Heart left ventricle (tissue), 16 donors: ENCODE measurements around the gene SCRT2. TPM values are rescaled to one million over a fixed set of nuclear protein-coding genes. Genes with fewer than 3 reads are reported as not detected.

Source experiments
- ATAC-seq, 4 donors: fragments of 200-7000 bp; cut with Tn5 transposase; one replicate each; pipeline ENCODE4 v1.9.1; 2020 to 2022; ENCODE audit warnings: moderate library complexity in 4 of 4, mild to moderate bottlenecking in 3 of 4, moderate number of reproducible peaks in 1 of 4
- DNase-seq, 5 donors: peaks; one replicate each; pipeline ENCODE4 v3.0.0-alpha.2; 2020
- H3K27ac ChIP-seq, 12 donors: fragments of 200-600 bp; sonication (generic) in 4 of 12; one replicate each; pipeline versions ENCODE4 v1.5.0 to v1.8.0; 2016 to 2022; ENCODE audit warnings: mild to moderate bottlenecking in 2 of 12
- H3K27me3 ChIP-seq, 9 donors: fragments of 200-600 bp; sonication (generic) in 2 of 9; one replicate each; pipeline versions ENCODE4 v1.5.1 to v1.8.0; 2016 to 2022; ENCODE audit warnings: mild to moderate bottlenecking in 3 of 9
- H3K36me3 ChIP-seq, 9 donors: fragments of 200-600 bp; sonication (generic) in 2 of 9; one replicate each; pipeline versions ENCODE4 v1.5.0 to v1.8.0; 2018 to 2022; ENCODE audit warnings: mild to moderate bottlenecking in 2 of 9
- H3K4me1 ChIP-seq, 12 donors: fragments of 200-600 bp; sonication (generic) in 4 of 12; one replicate each; pipeline versions ENCODE4 v1.5.0 to v1.8.0; 2016 to 2022; ENCODE audit warnings: mild to moderate bottlenecking in 3 of 12
- H3K4me3 ChIP-seq, 12 donors: fragments of 200-600 bp; sonication (generic) in 4 of 12; one replicate each; pipeline versions ENCODE4 v1.5.0 to v1.8.0; 2017 to 2022; ENCODE audit warnings: mild to moderate bottlenecking in 9 of 12, moderate library complexity in 4 of 12
- H3K9me3 ChIP-seq, 12 donors: fragments of 200-600 bp; sonication (generic) in 4 of 12; one replicate each; pipeline versions ENCODE4 v1.5.0 to v1.8.0; 2016 to 2022; ENCODE audit warnings: mild to moderate bottlenecking in 1 of 12
- CTCF ChIP-seq, 12 donors: fragments of 200-600 bp; sonication (generic) in 4 of 12; IDR thresholded peaks; one replicate each; pipeline versions ENCODE4 v1.5.0 to v1.8.0; 2018 to 2022; ENCODE audit warnings: antibody characterized with exemption in 12 of 12, mild to moderate bottlenecking in 5 of 12
- POLR2A ChIP-seq, 2 donors: fragments of 450-650 bp; IDR thresholded peaks; one replicate each; pipeline ENCODE4 v1.6.1; 2017; ENCODE audit warnings: antibody characterized with exemption in 2 of 2, mild to moderate bottlenecking in 2 of 2, moderate library complexity in 2 of 2
- WGBS, 4 donors: extraction: QIAGEN DNeasy Blood & Tissue Kit in 2 of 4; methylation state at CpG; one replicate each; pipeline versions ENCODE4 v1.1.5 to v1.1.7; 2013 to 2018; 5-methylcytosine and 5-hydroxymethylcytosine counted together
- intact Hi-C, 10 donors: fragments of 100-400 bp; cut with DNase I; formaldehyde crosslinking; loops; one replicate each; pipeline versions ENCODE4 v1.11.1 to v1.14.2; 2022
- polyA plus RNA-seq, 2 donors: library from polyadenylated mRNA; stranded (reverse); fragments of 200-250 nt; gene quantifications; one replicate each; pipeline ENCODE4 v1.2.3, GENCODE V29; 2013
- total RNA-seq, 9 donors: library from RNA; depleted of rRNA in 2 of 9; stranded (reverse); fragments of >200 nt in 2 of 9; fragmentation: NEBNext Ultra II Directional in 3 of 9; extraction: Animal tissue kit (Norgen Biotek cat#: 25700) in 3 of 9; gene quantifications; one replicate each; pipeline versions ENCODE4 v1.1.0 to v1.2.4, GENCODE V29; 2016 to 2023
- donor health status: ischemic (EF 13 %, LVEDD 7.1; RV severe dilation, severe dysfunction).
- donor health status: healthy with polysubstance abuse.
- donor health status: DM: no; HTN: yes; CAD: no.
- donor health status: DM: no; HTN: no; CAD: no.
- donor health status: ischemic (EF 25% LVEDD 6.9; RV normal size, moderate dysfunction).
- donor health status: ischemic (EF 25% LVEDD 5.7; RV mildly dilated, moderate dysfunction).
- donor health status: healthy.
- donor health status: DM: yes; HTN: yes; CAD: no.
- donor health status: ischemic (EF 35%, LVEDD 5.7; RV mildly dilated, moderate dysfunction).
- donor health status: nonischemic (EF 11% LVEDD 7.7; RV severe dilation, severe dysfunction).
- donor health status: DM: yes; HTN: yes; CAD: no.
- donor health status: PGD.
- donor health status: ischemic (EF 29% LVEDD 5.4; RV normal size, mild dysfunction).
- donor health status: nonischemic (EF 23%, LVEDD 6.1; RV moderate dilation, normal function).

The SCRT2 gene
- total and polyA plus RNA-seq, 11 donors = not detected

- Histone ChIP-seq H3K4me1 (peaks cover 0 to 5% (median 0%) of the 10 kb centered on the region in 12 donors), H3K4me3 (no peak overlapping the region), H3K36me3 (no peaks in the 10 kb centered on the region), H3K9me3 (no peaks in the 10 kb centered on the region), H3K27ac (no peak overlapping the region), H3K27me3 (no peaks in the 10 kb centered on the region)
- ATAC-seq (peak in 1 of 4 donors; percentile 12), DNase-seq (no peak)
- intact Hi-C loops = no loop called here
- TF ChIP-seq CTCF (IDR thresholded peaks at IDR 0.05) = no peak
- TF ChIP-seq POLR2A (IDR thresholded peaks at IDR 0.05) = no peak
- WGBS, 4 donors = 55 to 65% (median 58%) methylated on average over 7 of the region's 7 CpGs
Observed at GRCh38 chr20:635893-636338, 39.7 kb downstream of the SCRT2 start.

- Histone ChIP-seq H3K4me3 (no peak overlapping the region), H3K27ac (no peak overlapping the region), H3K9me3 (no peaks in the 10 kb centered on the region), H3K4me1 (peaks cover 0 to 8% (median 0%) of the 10 kb centered on the region in 12 donors), H3K36me3 (no peaks in the 10 kb centered on the region), H3K27me3 (no peaks in the 10 kb centered on the region)
- 80 to 84% (median 83%) methylated on average over 9 of the region's 9 CpGs for WGBS, 4 donors
- ATAC-seq (no peak), DNase-seq (no peak)
- TF ChIP-seq CTCF (IDR thresholded peaks at IDR 0.05) (no peak), POLR2A (IDR thresholded peaks at IDR 0.05) (no peak)
- intact Hi-C loops = no loop called here
Observed at GRCh38 chr20:635028-635892, 40.3 kb downstream of the SCRT2 start.

DNA sequence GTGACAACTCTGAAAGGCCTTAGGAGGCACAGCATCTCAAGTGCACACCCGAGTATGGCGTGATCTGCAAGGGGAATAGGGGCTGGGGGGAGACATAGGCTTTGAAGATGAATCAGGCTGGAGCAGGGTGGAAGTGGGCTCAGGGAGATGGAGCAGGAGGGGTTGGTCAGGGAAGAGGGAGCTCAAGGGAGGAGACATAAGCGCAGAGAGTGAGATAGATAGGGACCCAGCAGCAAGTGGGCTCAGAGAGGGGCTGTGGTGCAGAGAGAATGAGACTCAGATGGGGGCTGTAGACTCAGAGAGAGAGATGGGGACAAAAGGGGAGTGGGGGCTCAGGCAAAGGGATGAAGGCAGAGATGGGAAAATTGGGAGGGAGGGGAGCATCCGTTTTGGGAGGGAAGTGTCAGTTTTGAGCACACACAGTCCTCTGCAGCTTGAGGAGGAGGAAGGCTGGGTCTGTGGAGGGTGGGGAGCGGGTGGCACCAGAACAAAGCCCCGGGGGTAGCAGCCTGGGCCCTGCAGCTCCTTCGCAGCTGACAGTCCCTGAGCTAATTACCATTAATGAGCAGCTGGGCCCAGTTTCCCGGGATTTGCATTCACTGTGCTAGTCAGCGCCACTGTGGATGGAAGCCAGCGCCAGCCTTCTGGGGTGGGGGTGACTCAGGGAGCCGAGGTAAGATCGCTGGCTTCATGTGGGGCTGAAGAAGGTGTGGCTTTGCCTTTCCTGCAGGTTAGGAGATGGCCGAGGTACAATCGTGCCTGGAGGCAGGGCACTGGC is 41.3 kb downstream of the SCRT2 start:
- 70 to 81% (median 74%) methylated on average over 14 of the region's 14 CpGs for WGBS, 4 donors
- peak in 1 of 4 donors; percentile 33 for ATAC-seq

More for the DNA sequence above, 41.3 kb downstream of the SCRT2 start:
- H3K4me1 ChIP-seq = peaks cover 0 to 8% (median 0%) of the 10 kb centered on the region in 12 donors
- no peaks in the 10 kb centered on the region for H3K27me3 ChIP-seq
- no peaks in the 10 kb centered on the region for H3K9me3 ChIP-seq
- DNase-seq = no peak
- intact Hi-C loops = no loop called here
- H3K4me3 ChIP-seq = no peak overlapping the region
- no peaks in the 10 kb centered on the region for H3K36me3 ChIP-seq
- TF ChIP-seq POLR2A (IDR thresholded peaks at IDR 0.05) (no peak), CTCF (IDR thresholded peaks at IDR 0.05) (no peak)
- no peak overlapping the region for H3K27ac ChIP-seq
